Fibroblast of the conjunctiva (primary cell): ENCODE measurements around the gene JARID2.
A peak's percentile ranks its signal among the peaks of the same experiment; 100 is the strongest.
"Not testable (repeated sequence)": the region's sequence is repeated elsewhere in the genome, so short reads cannot be mapped to it uniquely, and the experiment has no call there.

Experiments
- DNase-seq: peaks from one replicate; pipeline ENCODE4 v3.0.0-alpha.2; 2010; ENCODE audit warnings: low read depth

The JARID2 gene

GRCh38 chr6:15523679-15524630, 278.1 kb downstream of the JARID2 start:
- no peak for DNase-seq

- DNase-seq = no peak
Observed at GRCh38 chr6:15524861-15525401, 279.1 kb downstream of the JARID2 start.

GRCh38 chr6:15526212-15526701, 280.4 kb downstream of the JARID2 start:
- DNase-seq = no peak

- no peak for DNase-seq
Observed at GRCh38 chr6:15527838-15528617, 282.2 kb downstream of the JARID2 start.

GRCh38 chr6:15528870-15529269, 283.0 kb downstream of the JARID2 start:
- no peak for DNase-seq

- no peak for DNase-seq
Observed at GRCh38 chr6:15530411-15530810, 284.5 kb downstream of the JARID2 start.

- no peak for DNase-seq
Observed at GRCh38 chr6:15531973-15532372, 286.1 kb downstream of the JARID2 start.

GRCh38 chr6:15533379-15534026, 287.6 kb downstream of the JARID2 start:
- DNase-seq = no peak

- DNase-seq = no peak
Observed at GRCh38 chr6:15534974-15535373, 289.1 kb downstream of the JARID2 start.

- no peak for DNase-seq
Observed at GRCh38 chr6:15535495-15536197, 289.8 kb downstream of the JARID2 start.

GRCh38 chr6:15536198-15536955, 290.5 kb downstream of the JARID2 start:
- peak; percentile 10 for DNase-seq

- no peak for DNase-seq
Observed at GRCh38 chr6:15538106-15538505, 292.2 kb downstream of the JARID2 start.

GRCh38 chr6:15538766-15539495, 293.1 kb downstream of the JARID2 start:
- no peak for DNase-seq

GRCh38 chr6:15539722-15540270, 293.9 kb downstream of the JARID2 start:
- DNase-seq = no peak

GRCh38 chr6:15543332-15543917, 297.6 kb downstream of the JARID2 start:
- DNase-seq = not testable (repeated sequence)

- no peak for DNase-seq
Observed at GRCh38 chr6:15544321-15544900, 298.5 kb downstream of the JARID2 start.

- no peak for DNase-seq
Observed at GRCh38 chr6:15546591-15546990, 300.7 kb downstream of the JARID2 start.

- DNase-seq = no peak
Observed at GRCh38 chr6:15547400-15547799, 301.5 kb downstream of the JARID2 start.

- no peak for DNase-seq
Observed at GRCh38 chr6:15549371-15549770, 303.5 kb downstream of the JARID2 start.
